ENCODE measurements around the gene NCOA6. TPM values are rescaled to one million over a fixed set of nuclear protein-coding genes. Genes with fewer than 3 reads are reported as not detected.
A peak's percentile ranks its signal among the peaks of the same experiment; 100 is the strongest.

The NCOA6 gene
- polyA plus RNA-seq, 1 of the 3 experiments (the other 2 are of a cell fraction) = 14.5 TPM

GRCh38 chr20:34709831-34710567 is 115.5 kb downstream of the NCOA6 start (continued):
- TF ChIP-seq, protein P1, sequence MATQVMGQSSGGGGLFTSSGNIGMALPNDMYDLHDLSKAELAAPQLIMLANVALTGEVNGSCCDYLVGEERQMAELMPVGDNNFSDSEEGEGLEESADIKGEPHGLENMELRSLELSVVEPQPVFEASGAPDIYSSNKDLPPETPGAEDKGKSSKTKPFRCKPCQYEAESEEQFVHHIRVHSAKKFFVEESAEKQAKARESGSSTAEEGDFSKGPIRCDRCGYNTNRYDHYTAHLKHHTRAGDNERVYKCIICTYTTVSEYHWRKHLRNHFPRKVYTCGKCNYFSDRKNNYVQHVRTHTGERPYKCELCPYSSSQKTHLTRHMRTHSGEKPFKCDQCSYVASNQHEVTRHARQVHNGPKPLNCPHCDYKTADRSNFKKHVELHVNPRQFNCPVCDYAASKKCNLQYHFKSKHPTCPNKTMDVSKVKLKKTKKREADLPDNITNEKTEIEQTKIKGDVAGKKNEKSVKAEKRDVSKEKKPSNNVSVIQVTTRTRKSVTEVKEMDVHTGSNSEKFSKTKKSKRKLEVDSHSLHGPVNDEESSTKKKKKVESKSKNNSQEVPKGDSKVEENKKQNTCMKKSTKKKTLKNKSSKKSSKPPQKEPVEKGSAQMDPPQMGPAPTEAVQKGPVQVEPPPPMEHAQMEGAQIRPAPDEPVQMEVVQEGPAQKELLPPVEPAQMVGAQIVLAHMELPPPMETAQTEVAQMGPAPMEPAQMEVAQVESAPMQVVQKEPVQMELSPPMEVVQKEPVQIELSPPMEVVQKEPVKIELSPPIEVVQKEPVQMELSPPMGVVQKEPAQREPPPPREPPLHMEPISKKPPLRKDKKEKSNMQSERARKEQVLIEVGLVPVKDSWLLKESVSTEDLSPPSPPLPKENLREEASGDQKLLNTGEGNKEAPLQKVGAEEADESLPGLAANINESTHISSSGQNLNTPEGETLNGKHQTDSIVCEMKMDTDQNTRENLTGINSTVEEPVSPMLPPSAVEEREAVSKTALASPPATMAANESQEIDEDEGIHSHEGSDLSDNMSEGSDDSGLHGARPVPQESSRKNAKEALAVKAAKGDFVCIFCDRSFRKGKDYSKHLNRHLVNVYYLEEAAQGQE (IDR thresholded peaks at IDR 0.05; ENCODE audit: low read depth, low read length) = no peak
- TF ChIP-seq MXI1 (IDR thresholded peaks at IDR 0.05; ENCODE audit: low read depth, low read length) = peak; percentile 62; the same call in 1 of the 2 replicates
- TF ChIP-seq RAD21 (IDR thresholded peaks at IDR 0.05; ENCODE audit: low read length) = 0 out of 2 replicates have a peak, but pooled peaks have one; percentile 3
- TF ChIP-seq JUND (IDR thresholded peaks at IDR 0.05) = no peak
- 0 out of 2 replicates have a peak, but pooled peaks have one; percentile 1 for TF ChIP-seq SMC3 (IDR thresholded peaks at IDR 0.05; ENCODE audit: low read depth, low read length)
- TF ChIP-seq, protein P2, sequence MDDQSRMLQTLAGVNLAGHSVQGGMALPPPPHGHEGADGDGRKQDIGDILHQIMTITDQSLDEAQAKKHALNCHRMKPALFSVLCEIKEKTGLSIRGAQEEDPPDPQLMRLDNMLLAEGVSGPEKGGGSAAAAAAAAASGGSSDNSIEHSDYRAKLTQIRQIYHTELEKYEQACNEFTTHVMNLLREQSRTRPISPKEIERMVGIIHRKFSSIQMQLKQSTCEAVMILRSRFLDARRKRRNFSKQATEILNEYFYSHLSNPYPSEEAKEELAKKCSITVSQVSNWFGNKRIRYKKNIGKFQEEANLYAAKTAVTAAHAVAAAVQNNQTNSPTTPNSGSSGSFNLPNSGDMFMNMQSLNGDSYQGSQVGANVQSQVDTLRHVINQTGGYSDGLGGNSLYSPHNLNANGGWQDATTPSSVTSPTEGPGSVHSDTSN (IDR thresholded peaks at IDR 0.05) = no peak
- TF ChIP-seq ELF1 (IDR thresholded peaks at IDR 0.05) = no peak
- no peak for TF ChIP-seq CHD2 (IDR thresholded peaks at IDR 0.05; ENCODE audit: low read length, partially characterized antibody)
- no peak for TF ChIP-seq EZH2phosphoT487 (IDR thresholded peaks at IDR 0.05; ENCODE audit: borderline replicate concordance, low read depth)
- TF ChIP-seq FOXJ3 (CRISPR knock-in tag; IDR thresholded peaks at IDR 0.05) = no peak
- no peak for TF ChIP-seq TEAD4 (IDR thresholded peaks at IDR 0.05; ENCODE audit: borderline replicate concordance, insufficient read depth)
- no peak for TF ChIP-seq RFX5 (IDR thresholded peaks at IDR 0.05; ENCODE audit: low read length)
- TF ChIP-seq FOSL2 (IDR thresholded peaks at IDR 0.05; ENCODE audit: borderline replicate concordance, low read depth) = no peak
- no peak for TF ChIP-seq NRF1 (IDR thresholded peaks at IDR 0.05; ENCODE audit: low read depth, low read length)
- no peak; the same call in 1 of the 2 replicates for TF ChIP-seq POLR2AphosphoS5 (IDR thresholded peaks at IDR 0.05; ENCODE audit: low read depth, low read length)
- no peak for TF ChIP-seq FOXM1 (IDR thresholded peaks at IDR 0.05; ENCODE audit: low read depth)
- TF ChIP-seq TAF1 (IDR thresholded peaks at IDR 0.05; ENCODE audit: borderline replicate concordance, low read depth, low read length) = no peak
- no peak for TF ChIP-seq MEF2A (IDR thresholded peaks at IDR 0.05; ENCODE audit: borderline replicate concordance, low read depth)
- no peak for TF ChIP-seq YY1 (IDR thresholded peaks at IDR 0.05; ENCODE audit: low read depth)
- no peak for TF ChIP-seq TCF12 (IDR thresholded peaks at IDR 0.05)
